NCI-H146 treated with DMSO at 0.1 percent for 48 hours (cell line): ENCODE results near the gene KCNMA1.
A peak's percentile ranks its signal among the peaks of the same experiment; 100 is the strongest.

Experiments
- DNase-seq: peaks from one replicate; lab custom pipeline; 2025; ENCODE audit not compliant: unreplicated experiment; lab: John Stamatoyannopoulos, UW

Gene KCNMA1

DNA sequence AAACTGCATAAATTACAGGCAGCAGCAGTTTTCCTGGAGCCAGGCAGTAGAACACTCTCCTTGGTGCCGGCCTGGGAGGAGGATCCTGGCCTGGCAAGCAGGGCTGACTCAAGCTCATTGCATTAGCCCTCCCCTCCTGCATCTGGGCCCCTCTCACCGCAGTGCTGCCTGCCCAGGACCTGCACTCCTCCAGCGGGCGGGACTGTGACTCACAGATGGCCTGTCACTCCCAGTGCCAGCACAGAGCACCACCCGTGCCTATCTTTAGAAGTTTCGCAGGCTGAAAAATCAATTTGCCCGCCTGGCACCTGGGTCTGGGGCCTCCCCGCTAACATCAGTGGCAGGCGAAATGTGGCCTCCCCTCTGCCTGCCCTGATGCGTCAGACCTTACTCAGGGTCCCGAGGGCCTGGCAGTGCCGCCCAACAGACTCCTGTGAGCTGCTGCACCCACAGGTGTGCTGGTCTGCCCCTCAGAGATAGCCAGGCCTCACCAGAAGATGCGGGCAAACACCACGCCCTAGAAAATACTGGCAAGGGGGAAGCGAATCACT, 123.8 kb downstream of the KCNMA1 start:
- DNase-seq = no peak

DNA sequence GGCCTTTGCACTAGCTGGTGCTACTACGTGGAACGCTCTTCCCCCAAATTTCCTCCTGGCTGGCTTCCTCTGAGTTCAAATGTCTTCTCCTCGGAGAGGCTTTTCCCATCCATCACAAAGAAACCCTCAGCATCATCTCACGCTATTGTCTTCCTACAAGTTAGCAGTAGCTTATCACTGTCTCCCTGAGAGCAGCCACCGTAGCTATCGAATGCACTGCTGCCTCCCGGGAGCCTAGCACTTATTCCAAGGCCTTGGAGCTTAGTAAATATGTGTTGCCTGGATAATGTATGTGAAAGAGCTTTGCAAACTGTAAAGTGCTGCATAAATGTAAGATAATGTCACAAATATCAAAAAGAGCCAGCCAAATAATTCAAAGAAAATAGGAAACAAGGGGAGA, 124.4 kb downstream of the KCNMA1 start:
- DNase-seq = no peak

DNA sequence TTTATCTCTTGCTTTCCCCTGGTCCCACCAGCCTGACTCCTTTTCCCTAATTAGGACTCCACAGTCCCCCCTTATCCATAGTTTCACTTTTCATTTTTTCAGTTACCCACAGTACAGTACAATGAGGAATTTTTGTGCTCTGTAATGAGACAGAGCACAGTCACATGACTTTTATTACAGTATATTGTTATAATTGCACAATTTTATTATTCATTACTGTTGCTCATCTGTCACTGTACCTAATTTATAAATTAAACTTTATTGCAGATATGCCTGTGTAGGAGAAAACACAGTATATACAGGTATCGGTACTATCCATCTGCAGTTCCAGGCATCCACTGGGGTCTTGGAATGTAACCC, 125.4 kb downstream of the KCNMA1 start:
- no peak for DNase-seq

DNA sequence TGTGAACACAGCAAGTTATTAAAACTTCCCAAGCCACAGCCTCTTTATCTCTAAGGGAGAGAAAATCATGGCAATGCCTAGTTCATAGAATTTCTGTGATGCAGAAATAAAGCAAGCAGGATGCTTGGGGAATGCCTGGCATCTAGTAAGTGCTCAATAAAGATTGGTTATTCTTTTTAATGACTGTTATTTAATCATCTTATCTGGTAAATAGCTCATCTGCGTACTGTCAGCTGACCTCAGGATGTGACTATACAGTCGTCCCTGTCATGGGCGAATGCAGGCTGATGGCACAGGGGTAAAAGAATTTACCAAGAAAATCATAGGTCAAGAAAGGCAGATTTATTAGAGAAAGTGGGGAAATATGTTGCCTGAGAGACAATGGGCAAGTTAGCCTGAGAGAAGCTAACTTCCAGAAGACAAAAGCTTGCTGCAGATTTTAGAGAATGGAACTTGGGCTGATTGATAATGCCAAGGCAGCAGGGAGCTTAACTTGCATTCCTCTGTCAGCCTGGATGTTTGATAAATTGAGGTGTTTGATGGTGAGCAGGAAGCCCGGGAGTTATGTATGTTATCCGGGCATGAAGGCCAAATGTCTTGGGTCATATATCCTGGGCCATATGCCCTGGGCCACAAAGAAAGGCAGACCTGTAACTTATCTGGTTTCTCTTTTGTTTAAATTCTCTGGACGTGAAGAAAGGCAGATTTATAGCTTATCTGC, 126.0 kb downstream of the KCNMA1 start:
- no peak for DNase-seq

DNA sequence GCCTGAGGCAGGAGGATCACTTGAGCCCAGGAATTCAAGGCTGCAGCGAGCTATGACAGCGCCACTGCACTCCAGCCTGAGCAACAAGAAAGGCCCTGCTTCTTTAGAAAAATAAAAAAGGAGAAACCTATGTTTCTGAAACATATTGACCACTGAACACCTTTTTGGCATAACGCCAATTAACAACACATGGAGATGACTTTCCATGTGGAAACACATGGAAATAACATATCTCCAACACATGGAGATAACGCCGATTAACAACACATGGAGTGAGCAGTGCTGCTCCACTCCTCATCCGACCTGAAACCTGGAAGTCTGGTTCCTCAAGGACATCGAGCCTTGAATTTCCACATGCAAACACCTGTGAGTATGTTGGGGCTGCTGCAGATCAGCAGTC, 126.9 kb downstream of the KCNMA1 start:
- no peak for DNase-seq

DNA sequence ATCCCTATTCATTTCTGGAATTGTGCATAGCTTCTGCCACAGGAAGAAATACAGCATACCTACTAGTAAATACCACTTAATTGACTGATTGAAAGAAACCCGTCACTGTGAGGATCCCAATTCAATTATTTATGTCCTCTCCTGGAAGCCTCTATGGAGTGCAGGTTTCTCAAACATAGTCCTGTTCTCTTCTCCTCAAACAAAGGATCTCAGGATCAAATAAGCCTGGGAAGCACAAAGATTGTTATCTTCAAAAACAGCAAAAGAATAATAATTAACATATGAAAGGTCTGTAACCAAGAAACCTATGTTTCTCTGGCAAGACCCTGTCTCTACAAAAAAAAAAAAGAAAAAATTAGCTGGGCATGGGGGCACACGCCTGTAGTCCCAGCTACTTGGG, 127.3 kb downstream of the KCNMA1 start:
- no peak for DNase-seq

DNA sequence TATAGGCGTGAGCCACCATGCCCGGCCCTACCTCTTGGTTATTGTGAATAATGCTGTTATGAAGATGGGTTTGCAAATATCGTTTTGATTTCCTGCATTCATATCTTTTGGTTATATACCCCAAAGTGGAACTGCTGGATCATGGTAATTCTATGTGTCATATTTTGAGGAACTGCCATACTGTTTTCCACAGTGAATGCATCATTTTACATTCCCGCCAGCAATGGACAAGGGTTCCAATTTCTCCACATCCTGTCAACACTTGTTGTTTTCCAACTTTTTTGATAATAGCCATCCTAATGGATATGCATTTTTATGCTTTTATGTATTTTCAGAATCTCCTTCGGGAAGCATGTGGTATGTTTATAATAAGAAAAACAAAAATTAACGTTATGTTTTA, 128.2 kb downstream of the KCNMA1 start:
- no peak for DNase-seq

DNA sequence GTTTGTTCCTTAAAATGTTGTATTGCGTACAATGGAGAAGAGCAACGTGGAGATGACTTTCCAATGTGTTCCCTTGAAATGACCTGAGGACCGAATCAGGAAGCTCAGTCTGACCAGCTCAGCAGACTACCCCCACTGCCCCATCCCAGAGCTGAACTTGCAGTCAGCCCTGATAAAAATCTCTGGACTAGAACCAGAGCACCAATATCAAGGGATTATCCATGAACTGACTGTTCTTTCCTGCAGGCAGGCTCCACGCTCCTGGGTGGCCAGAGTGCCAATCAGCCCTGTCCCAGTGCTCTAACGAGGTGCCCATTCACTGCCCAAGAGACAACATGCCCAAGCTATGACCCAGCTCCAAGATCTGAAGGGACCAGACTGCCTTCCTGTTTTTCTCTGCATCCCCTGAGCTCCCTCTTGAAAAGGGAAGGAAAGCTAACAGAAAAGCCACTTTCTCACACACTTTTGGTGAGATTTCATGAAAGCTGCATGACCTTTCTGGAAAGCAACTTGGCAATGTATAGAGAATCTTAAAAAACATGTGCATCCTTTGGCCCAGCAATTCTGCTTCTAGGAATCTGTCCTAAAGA, 130.2 kb downstream of the KCNMA1 start:
- no peak for DNase-seq

DNA sequence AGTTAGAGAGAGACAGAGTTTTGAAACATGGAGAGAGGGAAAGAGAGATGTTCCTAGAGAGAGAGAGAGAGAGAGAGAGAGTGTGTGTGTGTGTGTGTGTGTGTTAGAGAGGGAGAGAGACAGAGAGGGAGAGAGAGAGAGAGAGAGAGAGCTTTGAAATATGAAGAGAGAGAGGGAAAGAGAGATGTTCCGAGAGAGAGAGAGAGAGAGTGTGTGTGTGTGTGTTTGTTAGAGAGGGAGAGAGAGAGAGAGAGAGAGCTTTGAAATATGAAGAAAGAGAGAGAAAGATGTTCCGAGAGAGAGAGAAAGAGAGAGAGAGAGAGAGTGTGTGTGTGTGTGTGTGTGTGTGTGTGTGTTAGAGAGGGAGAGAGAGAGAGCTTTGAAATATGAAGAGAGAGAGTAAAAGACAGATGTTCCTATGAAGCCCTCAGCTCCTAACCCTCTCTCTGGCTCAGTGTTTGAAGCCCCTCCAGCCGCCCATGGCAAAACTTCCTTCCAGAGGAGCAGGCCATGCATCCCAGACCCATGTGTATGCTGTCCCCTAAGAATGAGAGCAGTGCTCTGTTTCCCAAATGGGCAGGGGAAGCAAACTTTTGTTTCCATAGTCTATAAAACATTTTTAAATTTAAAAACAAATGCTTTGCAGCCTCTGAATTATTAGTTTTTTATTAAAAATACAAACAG, 130.9 kb downstream of the KCNMA1 start:
- DNase-seq = no peak

DNA sequence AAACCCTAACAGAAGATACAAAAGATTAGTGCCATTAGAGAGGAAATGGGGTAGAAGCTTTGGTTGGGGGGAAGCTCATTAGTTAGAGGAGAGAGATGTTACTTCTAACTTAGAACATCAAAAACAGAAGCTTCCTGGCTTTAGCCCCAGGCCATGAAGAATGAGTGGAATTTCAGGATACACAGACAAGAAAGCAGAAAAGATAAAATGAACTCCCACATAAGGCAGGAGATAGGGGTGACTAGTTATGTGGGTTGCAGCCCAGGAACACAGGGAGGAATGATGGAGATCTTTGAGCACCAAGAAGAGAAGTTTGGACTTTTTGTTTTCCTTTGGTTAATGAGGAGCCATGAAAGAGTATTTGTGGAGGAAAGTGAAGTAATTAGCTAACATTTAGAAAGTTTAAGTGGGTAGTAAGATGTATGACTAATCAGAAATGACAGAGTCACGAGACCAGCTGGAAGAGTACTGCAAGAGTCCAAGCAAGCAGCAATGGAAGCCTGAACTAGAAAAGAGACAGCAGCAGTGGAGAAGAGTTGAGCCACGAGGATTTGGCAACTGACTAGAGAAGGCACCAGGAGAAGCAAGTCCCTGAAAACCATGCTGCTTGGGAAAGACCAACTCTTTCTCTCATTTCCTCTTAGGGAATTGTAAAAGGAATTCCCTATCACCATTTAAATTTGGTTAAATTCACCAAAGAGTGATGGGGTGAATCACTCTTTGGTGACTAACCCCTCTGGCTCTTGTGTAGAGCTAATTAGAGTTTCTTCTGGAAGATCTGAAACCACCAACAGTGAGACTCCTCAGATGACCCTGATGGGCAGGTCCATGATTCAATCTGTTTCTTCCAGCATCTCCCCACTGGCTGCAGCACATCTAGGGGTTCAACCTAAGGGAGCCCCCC, 131.9 kb downstream of the KCNMA1 start:
- DNase-seq = no peak

DNA sequence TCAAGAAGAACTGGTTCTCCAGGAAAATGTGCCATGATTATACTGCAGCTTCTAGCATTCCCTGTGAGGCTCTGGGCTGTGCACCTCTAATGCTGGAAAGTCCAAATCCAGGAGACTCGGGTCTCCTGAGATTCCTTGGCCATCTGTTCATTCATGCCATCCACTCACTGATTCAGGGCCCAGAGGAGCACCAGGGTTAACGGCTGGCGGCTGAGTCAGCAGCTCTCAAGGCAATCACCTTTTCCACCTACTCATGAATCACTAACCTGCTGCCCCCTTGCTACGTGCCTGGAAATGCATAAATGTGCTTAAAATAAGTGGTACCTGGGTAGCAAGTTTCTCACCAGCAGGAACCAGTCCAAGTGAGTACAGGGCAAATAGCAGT, 132.7 kb downstream of the KCNMA1 start:
- DNase-seq = no peak

DNA sequence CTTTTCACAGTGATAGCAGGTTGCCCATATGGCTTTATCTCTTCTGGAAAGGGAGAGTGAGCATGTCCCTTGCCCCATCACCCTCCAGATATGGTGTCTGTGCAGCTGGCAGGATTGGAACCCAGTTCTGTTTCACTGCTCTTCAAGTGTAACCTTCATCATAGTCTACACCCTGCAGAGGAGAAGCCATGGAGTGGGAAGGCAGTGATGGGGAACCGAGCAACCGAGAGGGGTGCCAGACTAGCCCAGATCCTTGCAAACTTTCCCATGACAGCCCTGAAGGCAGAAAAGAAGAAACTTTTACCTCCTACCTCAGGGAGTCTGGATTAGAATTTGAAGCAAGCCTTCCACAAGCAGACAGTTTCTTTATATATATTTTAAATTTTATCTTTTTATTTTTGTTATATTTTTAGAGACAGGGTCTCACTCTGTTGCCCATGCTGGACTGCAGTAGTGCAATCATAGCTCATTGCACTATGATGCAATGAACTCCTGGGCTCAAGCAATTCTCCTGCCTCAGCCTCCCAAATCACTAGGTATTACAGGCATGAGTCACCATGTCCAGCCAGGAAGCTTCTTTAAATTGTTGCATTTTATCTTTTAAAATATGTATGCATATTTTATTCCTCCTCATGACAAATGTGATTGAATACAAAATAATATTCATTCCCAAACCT, 133.3 kb downstream of the KCNMA1 start:
- DNase-seq = no peak

DNA sequence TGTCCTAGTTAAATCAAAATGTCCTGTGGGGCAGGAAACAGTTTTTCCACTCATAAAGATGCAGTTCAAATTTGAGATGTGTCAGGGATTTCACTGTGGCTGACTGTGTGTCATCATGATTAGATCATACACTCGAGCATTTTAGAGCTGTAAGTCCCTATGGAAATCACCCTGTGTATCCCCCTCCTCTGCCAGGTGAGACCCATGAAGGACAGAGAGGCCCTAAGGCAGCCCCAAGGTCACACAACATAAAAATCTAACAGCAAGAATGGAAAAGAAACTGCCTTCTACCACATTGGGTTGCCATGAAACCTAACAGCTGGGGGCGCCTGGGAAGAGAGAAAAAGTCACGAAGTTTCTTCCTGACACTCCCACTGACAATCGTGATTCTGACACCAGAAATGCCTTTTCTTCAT, 135.8 kb downstream of the KCNMA1 start:
- DNase-seq = no peak

DNA sequence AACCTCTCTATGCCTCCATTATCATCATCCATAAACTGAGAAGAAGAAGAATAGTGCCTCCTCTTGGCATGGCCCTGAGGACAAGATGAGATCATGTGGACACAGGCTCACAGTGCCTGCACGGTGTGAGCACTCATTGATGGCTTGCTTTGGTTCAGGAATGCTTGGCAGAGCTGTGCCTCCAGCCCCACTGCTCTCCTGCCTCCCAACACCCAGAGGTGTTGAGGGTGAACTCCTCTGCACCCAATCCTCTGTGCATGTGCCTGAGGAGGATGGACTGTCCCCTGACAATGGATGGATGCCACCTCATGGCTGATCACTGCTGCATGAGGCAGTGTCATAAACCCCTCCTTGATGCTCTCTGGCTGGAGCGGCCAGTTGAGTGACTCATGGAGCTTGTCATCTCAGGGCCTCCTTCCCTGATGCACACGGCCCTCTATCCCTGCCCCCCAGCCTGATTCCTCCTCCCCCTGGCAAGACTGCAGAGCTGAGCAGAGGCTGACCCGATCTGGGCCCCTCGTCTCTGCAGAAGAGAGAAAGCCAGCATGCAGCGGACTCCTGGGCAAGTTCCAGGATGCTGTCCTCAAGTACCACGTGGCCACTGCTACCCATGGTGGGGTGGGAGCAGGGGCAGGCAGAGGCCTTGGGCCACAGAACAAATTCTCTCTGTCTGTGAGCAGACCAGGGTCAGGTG, 136.3 kb downstream of the KCNMA1 start:
- no peak for DNase-seq

DNA sequence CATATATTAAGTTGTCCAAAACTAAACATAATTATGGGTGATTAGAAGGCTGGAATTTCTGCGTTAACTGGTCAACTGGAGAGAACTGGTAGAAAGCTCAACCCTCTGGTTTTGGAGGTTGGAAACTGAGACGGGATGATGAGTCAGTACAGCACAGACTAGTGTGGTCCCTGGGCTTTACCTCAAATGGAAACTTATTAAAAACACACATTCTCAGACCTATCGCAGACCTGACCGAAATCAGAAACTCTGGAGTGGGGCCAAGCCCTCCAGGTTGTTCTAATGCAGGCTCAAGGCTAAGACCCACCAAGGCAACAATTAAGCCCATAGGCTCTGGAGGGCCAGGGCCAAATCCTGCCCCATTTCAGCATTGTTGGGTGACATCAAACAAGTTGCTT, 136.9 kb downstream of the KCNMA1 start:
- DNase-seq = no peak

DNA sequence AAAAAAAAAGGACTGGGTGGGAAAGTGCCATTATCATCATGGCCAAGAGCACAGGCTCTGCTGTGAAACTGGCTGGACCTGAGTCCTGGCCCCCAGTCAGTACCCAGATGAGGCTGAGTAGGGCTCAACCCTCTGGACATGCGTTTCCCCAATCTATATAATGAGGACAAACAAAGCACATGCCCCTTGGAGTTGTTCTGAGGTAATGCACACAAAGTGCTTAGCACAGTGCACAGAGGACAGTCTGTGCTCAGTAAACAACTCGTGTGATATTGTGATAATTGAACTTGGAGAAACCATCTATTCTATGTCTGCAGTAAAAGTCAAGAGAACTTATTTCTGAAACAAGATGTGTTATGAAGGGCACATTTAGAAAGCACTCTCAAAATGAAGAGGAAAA, 138.8 kb downstream of the KCNMA1 start:
- no peak for DNase-seq

DNA sequence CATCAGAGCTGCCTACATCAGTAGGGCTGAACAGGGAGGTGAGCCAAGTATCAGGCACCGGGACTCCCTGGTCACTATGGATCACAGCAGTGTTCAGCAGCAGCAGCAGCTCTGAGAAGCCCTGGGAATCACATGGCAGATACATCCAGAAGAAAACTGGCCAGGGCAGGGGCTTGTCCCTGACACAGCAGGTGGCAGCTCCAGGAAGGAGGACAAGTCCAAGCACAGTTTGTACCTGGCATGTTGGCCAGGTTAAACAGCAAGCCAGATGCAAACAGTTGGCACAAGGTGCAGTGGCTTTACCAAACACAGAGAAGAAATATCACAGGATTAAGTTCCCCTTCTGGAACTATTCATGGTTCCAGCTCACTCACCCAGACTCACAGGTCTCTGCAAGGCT, 139.4 kb downstream of the KCNMA1 start:
- DNase-seq = no peak

DNA sequence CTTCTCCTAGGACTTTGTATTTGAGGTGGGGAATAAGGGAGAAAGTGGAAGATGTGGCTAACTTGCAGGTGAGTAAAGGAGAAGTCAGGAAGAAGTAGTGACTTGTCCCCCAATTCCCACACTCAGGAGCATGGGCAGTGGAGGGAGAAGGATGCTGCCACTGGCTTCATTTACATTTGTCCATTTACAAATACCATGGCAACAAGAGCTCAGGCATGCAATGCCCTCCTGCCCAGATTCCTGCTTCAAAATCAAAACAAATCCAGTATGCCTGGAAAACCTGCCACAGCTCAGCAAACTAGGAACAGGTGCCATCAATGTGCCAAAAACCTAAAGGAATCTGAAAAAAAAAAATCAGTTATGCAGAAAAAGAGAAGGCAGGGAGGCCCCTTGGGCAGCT, 139.9 kb downstream of the KCNMA1 start:
- DNase-seq = no peak

DNA sequence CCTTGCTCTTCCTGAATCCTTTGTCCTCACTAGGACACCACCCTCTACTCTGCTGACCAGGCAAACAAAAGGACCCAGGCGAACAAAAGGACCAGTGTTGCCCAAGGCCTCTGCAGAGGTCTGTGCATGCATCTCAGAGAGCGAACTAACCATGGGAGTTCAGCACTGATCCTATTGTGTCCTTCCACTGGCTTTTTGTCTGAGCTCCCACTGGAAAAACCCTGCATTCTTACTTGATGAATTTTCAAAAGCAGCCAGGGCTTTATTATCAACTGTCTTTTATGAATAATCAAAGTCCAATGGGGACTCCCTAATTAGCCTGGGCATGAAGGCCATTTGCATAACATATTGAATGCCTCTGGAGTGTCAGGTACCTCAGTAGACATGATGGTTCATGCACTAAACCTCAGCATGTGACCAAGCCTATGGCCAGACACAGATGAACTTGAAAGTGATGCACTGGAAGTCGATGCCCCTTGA, 140.6 kb downstream of the KCNMA1 start:
- DNase-seq = peak; percentile 98
